Epithelial cell of proximal tubule (primary cell): Measurements from ENCODE around the gene UIMC1. TPM values are rescaled to one million over a fixed set of nuclear protein-coding genes. Genes with fewer than 3 reads are reported as not detected.

ENCODE experiments used
- DNase-seq: peaks from one replicate; pipeline ENCODE4 v3.0.0-alpha.2; 2011; ENCODE audit warnings: low read depth
- H3K4me3 ChIP-seq: 2 replicates; pipeline ENCODE4 v1.5.1; 2011; ENCODE audit warnings: low read depth, mild to moderate bottlenecking, low read length
- CTCF ChIP-seq: conservative IDR thresholded peaks from 2 replicates; pipeline ENCODE4 v1.5.1; 2012; ENCODE audit warnings: low read depth, mild to moderate bottlenecking, low read length
- total RNA-seq: library from RNA; depleted of rRNA; stranded (reverse); fragments of >200 nt; gene quantifications from 2 replicates; pipeline ENCODE4 v1.2.3, GENCODE V29; 2015

The UIMC1 gene
- total RNA-seq, 1 donor from 2014 or later = 15.6 TPM

- no peak for DNase-seq
- H3K4me3 ChIP-seq = no peak overlapping the region
- no peak for TF ChIP-seq CTCF
Measured at GRCh38 chr5:176943816-176944215, 62.8 kb downstream of the UIMC1 start.

- DNase-seq = no peak
- no peak overlapping the region for H3K4me3 ChIP-seq
- no peak for TF ChIP-seq CTCF
Measured at GRCh38 chr5:176941951-176942350, 64.6 kb downstream of the UIMC1 start.

GRCh38 chr5:176938472-176938871 is 68.1 kb downstream of the UIMC1 start:
- H3K4me3 ChIP-seq = no peak overlapping the region
- TF ChIP-seq CTCF = no peak
- no peak for DNase-seq

DNA sequence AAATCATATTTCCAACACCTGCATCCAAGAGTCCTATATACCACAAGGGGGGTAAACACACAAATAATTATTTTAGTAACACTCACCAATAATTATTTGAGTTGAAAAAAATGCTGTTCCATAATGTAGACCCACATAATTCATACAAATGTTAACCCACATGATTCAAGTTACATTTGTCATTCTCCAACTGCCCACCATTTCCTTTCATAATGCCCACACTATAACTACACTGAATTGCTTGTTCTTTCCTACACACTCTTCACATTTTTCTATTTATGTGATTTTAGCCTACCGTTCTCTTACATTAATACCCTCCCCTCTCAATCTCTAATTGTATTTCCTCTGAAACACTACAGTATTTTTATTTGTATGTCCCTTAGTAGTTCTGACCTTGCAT is 71.6 kb downstream of the UIMC1 start:
- no peak for DNase-seq
- no peak for TF ChIP-seq CTCF
- no peak overlapping the region for H3K4me3 ChIP-seq

DNA sequence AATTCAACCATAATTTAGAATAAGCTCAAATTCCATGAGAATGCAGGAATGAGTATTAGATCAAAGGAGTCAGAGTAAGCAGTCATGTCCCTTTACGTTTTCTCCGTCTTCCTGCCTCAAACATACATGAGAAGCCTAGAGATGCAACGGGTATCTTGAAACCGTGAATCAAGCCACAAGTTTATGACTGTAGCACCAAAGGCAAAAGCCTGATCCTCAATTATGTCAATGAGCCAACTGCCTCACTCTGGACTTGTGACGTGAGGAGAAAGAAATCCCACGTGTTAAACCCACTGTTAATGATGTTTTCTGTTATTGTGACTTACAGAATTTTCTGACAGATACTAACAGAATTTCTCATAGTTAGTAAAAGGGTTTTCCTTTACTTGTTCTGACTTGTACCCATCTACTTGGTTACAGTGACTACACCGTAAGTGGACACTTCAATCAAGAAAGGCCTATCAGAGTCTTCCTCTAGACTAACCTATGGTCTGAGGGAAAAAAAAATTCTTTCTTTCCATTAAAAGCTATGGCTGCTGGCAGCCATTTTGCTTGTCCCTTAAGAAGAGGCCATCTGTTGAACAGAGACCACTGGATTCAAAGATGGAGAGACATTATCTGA is 72.2 kb downstream of the UIMC1 start:
- TF ChIP-seq CTCF = no peak
- DNase-seq = no peak
- H3K4me3 ChIP-seq = no peak overlapping the region

DNA sequence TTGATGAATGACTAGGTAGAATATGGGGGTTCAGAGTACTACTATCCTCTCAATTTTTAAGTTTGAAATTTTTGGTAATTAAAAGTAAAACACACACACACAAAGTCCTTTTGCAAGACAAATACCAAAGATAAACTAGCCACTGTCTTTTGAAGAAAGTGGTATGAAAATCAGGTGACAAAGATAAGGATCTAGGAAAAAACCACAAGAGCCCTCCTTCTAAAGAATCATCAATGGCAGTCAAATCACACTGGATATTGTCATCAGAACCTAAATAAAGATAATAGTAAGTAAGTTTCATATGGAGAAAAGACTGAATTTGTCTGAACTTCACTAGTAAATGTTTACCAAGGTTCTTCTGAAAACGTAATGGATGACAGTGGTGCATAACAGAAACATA is 76.9 kb downstream of the UIMC1 start:
- no peak for DNase-seq
- no peak overlapping the region for H3K4me3 ChIP-seq
- TF ChIP-seq CTCF = no peak

DNA sequence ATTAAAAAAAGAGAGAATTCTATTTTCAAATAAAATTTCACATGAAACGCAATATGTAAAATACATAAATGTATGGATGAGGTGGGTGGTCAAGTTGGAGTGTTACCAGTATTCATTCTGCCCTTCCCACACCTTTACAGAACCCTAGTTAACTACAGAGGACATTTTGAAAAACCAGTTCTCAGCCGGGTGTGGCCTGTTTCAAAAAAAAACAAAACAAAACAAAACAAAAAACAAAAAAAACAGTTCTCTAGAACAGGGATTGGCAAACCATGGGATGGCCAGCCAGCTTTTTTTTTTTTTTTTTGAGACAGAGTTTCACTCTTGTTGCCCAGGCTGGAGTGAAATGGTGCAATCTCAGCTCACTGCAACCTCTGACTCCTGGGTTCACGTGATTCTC is 79.0 kb downstream of the UIMC1 start:
- H3K4me3 ChIP-seq = no peak overlapping the region
- DNase-seq = no peak
- no peak for TF ChIP-seq CTCF
